ENCODE results near the gene MERTK. TPM values are rescaled to one million over a fixed set of nuclear protein-coding genes. Genes with fewer than 3 reads are reported as not detected.
"Not testable (repeated sequence)": the region's sequence is repeated elsewhere in the genome, so short reads cannot be mapped to it uniquely, and the experiment has no call there.

MERTK gene
- total RNA-seq, 1 donor from 2014 or later: not detected

DNA sequence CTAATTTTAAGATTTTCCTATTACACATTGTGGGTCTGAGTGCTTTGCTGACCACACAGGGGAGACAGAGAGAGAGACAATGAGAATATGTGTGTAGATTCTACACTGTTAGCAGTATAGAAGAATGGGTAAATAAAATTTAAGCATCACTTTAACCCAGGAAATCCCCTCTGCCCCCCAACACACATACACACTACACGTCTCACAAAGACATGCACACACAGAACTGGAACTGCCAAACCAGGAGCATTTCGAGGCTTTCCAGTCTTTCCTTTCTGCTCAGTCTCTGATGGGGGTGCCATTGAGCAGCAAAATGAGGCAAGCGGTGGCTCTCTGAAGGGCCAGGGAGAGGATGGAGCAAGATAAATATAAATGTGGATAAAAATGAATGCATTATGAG, 2.5 kb downstream of the MERTK start:
- peaks cover 21% of the 10 kb centered on the region for H3K27me3 Mint-ChIP-seq
- H3K36me3 Mint-ChIP-seq (ENCODE audit: low read depth): no peaks in the 10 kb centered on the region
- CTCF ChIA-PET: no interaction called here
- POLR2A ChIA-PET: no interaction called here
- peaks cover 15% of the 10 kb centered on the region for H3K4me1 Mint-ChIP-seq
- intact Hi-C loops (cut with micrococcal nuclease): no loop called here
- no peak for TF ChIP-seq CTCF (IDR thresholded peaks at IDR 0.05)
- H3K4me3 Mint-ChIP-seq: no peak overlapping the region
- H3K27ac Mint-ChIP-seq: no peak overlapping the region
- ATAC-seq (ENCODE audit: low read depth) (no peak), DNase-seq (no peak)
- no peaks in the 10 kb centered on the region for H3K9me3 Mint-ChIP-seq

GRCh38 chr2:111903516-111903915, 5.1 kb downstream of the MERTK start:
- ATAC-seq (ENCODE audit: low read depth) (no peak), DNase-seq (no peak)
- intact Hi-C loops (cut with micrococcal nuclease): no loop called here
- ChIA-PET CTCF (interaction anchor here (1.1 kb wide), 1 partner anchor 16 kb away, joined by 4 read pairs; no protein-coding TSS in a partner anchor), POLR2A (no interaction called here)
- Mint-ChIP-seq H3K27ac (no peak overlapping the region), H3K4me3 (no peak overlapping the region), H3K4me1 (peaks cover 26% of the 10 kb centered on the region), H3K36me3 (ENCODE audit: low read depth) (no peaks in the 10 kb centered on the region), H3K27me3 (peaks cover 9% of the 10 kb centered on the region), H3K9me3 (no peaks in the 10 kb centered on the region)
- TF ChIP-seq CTCF (IDR thresholded peaks at IDR 0.05): no peak

DNA sequence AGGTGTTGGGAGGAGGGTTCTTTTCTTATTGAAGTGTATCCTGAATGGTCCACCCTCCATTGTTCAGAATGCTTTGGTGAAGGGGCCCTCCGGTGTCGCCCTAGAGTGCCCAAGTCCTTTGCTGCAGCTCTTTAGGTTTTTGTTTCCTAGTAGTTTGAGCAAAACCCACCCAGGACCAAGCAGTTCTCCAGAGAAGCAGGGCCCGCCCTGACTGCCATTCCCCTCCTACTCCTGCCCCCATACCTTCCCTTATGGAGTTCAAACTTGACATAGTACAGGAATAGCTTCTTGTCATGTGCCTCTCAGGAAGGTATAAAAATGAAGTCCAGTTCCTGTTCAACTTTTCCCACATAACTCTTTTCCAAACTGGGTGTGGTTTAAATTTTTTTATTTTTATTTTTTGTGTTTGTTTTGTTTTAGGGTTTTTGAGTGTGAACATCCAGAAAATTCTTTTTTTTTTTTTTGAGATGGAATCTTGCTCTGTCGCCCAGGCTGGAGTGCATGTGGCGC, 5.6 kb downstream of the MERTK start:
- peaks cover 26% of the 10 kb centered on the region for H3K4me1 Mint-ChIP-seq

GRCh38 chr2:111904726-111905474, 6.5 kb downstream of the MERTK start:
- ChIA-PET POLR2A (no interaction called here), CTCF (interaction anchor here (0.5 kb wide), 1 partner anchor 74 kb away, joined by 4 read pairs; no protein-coding TSS in a partner anchor)
- DNase-seq (no peak), ATAC-seq (ENCODE audit: low read depth) (no peak)
- Mint-ChIP-seq H3K4me3 (no peak overlapping the region), H3K27me3 (peaks cover 5% of the 10 kb centered on the region), H3K9me3 (no peaks in the 10 kb centered on the region), H3K36me3 (ENCODE audit: low read depth) (no peaks in the 10 kb centered on the region), H3K4me1 (peaks cover 20% of the 10 kb centered on the region), H3K27ac (no peak overlapping the region)
- intact Hi-C loops (cut with micrococcal nuclease): no loop called here
- no peak for TF ChIP-seq CTCF (IDR thresholded peaks at IDR 0.05)

More for the DNA sequence above, 5.6 kb downstream of the MERTK start:
- ChIA-PET CTCF (no interaction called here), POLR2A (no interaction called here)
- H3K4me3 Mint-ChIP-seq: no peak overlapping the region
- no peak overlapping the region for H3K27ac Mint-ChIP-seq
- ATAC-seq (ENCODE audit: low read depth): no peak
- intact Hi-C loops (cut with micrococcal nuclease): no loop called here
- no peaks in the 10 kb centered on the region for H3K36me3 Mint-ChIP-seq (ENCODE audit: low read depth)
- H3K27me3 Mint-ChIP-seq: peaks cover 9% of the 10 kb centered on the region
- no peaks in the 10 kb centered on the region for H3K9me3 Mint-ChIP-seq
- no peak for DNase-seq
- TF ChIP-seq CTCF (IDR thresholded peaks at IDR 0.05): no peak

GRCh38 chr2:111905475-111905869, 7.1 kb downstream of the MERTK start:
- POLR2A ChIA-PET; H3K4me3 Mint-ChIP-seq; ATAC-seq (ENCODE audit: low read depth); DNase-seq; H3K27me3 Mint-ChIP-seq; H3K9me3 Mint-ChIP-seq; H3K36me3 Mint-ChIP-seq (ENCODE audit: low read depth); H3K27ac Mint-ChIP-seq; intact Hi-C loops (cut with micrococcal nuclease): not testable (repeated sequence)
- CTCF ChIA-PET: interaction anchor here (0.5 to 0.9 kb wide), 2 partner anchors 18 to 74 kb away, joined by 3 to 4 read pairs; no protein-coding TSS in a partner anchor
- H3K4me1 Mint-ChIP-seq: peaks cover 20% of the 10 kb centered on the region
